KMS-11 (cell line): ENCODE measurements around the gene SPTBN1.
A peak's percentile ranks its signal among the peaks of the same experiment; 100 is the strongest.

Experiments
- H2AFZ ChIP-seq: fragments of 200-600 bp; sonication (generic); 2 replicates; pipeline ENCODE4 v1.6.1; 2016; ENCODE audit warnings: antibody characterized with exemption, mixed run types, low read depth
- H3K27ac ChIP-seq: fragments of 200-600 bp; sonication (generic); 2 replicates; pipeline ENCODE4 v1.6.1; 2016; ENCODE audit warnings: mild to moderate bottlenecking, mixed run types
- H3K27me3 ChIP-seq: fragments of 200-600 bp; sonication (generic); 2 replicates; pipeline ENCODE4 v1.6.1; 2017; ENCODE audit warnings: mild to moderate bottlenecking, low read depth, mixed run types, moderate library complexity; ENCODE audit not compliant: insufficient read depth
- H3K36me3 ChIP-seq: fragments of 200-600 bp; sonication (generic); 2 replicates; pipeline ENCODE4 v1.6.1; 2017; ENCODE audit warnings: mild to moderate bottlenecking, mixed run types; ENCODE audit not compliant: insufficient read depth
- H3K4me1 ChIP-seq: fragments of 200-600 bp; sonication (generic); 2 replicates; pipeline ENCODE4 v1.6.1; 2016; ENCODE audit warnings: mild to moderate bottlenecking, low read depth, mixed run types; ENCODE audit not compliant: poor library complexity, severe bottlenecking
- H3K4me2 ChIP-seq: fragments of 200-600 bp; sonication (generic); 2 replicates; pipeline ENCODE4 v1.7.0; 2016; ENCODE audit warnings: mild to moderate bottlenecking, mixed run types
- H3K4me3 ChIP-seq: fragments of 200-600 bp; sonication (generic); IDR thresholded peaks from 2 replicates; pipeline ENCODE4 v1.6.1; 2017; ENCODE audit warnings: low read depth, low read length, mixed read lengths; ENCODE audit not compliant: insufficient read depth
- H3K79me2 ChIP-seq: fragments of 200-600 bp; sonication (generic); 2 replicates; pipeline ENCODE4 v1.6.1; 2016; ENCODE audit warnings: low read depth, mixed run types; ENCODE audit not compliant: insufficient read depth
- H3K9ac ChIP-seq: fragments of 200-600 bp; sonication (generic); 2 replicates; pipeline ENCODE4 v1.6.1; 2016; ENCODE audit warnings: mild to moderate bottlenecking, mixed run types
- H4K20me1 ChIP-seq: fragments of 200-600 bp; sonication (generic); 2 replicates; pipeline ENCODE4 v1.6.1; 2016; ENCODE audit warnings: mild to moderate bottlenecking, mixed run types; ENCODE audit not compliant: insufficient read depth
- CTCF ChIP-seq: fragments of 200-600 bp; sonication (generic); conservative IDR thresholded peaks from 2 replicates; pipeline ENCODE4 v1.6.1; 2017; ENCODE audit warnings: low read depth, mild to moderate bottlenecking, antibody characterized with exemption, low read length, moderate library complexity, mixed read lengths

Gene SPTBN1

DNA sequence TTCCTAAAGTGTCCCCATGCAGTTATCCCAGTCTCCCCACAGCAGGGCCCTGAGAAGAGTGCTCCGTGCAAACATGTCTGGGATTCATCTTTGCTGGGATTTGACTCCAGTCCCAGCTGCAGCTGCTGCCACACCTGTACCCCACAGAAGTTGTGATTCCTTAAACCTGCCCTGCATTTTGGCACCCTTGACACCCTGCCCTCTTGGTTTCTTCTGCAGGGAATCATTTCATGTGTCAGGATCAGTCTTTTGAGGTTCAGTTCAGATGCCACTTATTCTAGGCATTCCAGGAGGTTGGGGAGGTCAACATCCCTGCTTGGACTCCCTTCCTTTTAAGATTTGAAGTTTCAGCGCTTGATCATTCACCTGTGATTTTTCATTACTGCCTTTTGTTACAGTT is 108.3 kb downstream of the SPTBN1 start:
- no peak overlapping the region for H2AFZ ChIP-seq
- TF ChIP-seq CTCF, result no peak
- peak overlapping the region; percentile 18; the same call in 1 of the 2 replicates for H3K4me2 ChIP-seq
- H3K4me1 ChIP-seq, result peaks cover 86% of the 10 kb centered on the region
- no peaks in the 10 kb centered on the region; the same call in 1 of the 2 replicates for H3K36me3 ChIP-seq
- H3K27ac ChIP-seq, result no peak overlapping the region
- no peak overlapping the region for H3K4me3 ChIP-seq
- H3K79me2 ChIP-seq, result peaks cover 98% of the 10 kb centered on the region
- no peak overlapping the region for H3K9ac ChIP-seq
- no peaks in the 10 kb centered on the region for H4K20me1 ChIP-seq
- H3K27me3 ChIP-seq, result no peaks in the 10 kb centered on the region

GRCh38 chr2:54565551-54565950 is 109.4 kb downstream of the SPTBN1 start:
- Histone ChIP-seq H3K27ac (peak overlapping the region; percentile 5; the same call in 1 of the 2 replicates), H2AFZ (no peak overlapping the region), H3K79me2 (peaks cover 95% of the 10 kb centered on the region), H3K4me2 (peak overlapping the region; percentile 18), H3K27me3 (no peaks in the 10 kb centered on the region), H3K4me1 (peaks cover 97% of the 10 kb centered on the region), H3K9ac (no peak overlapping the region), H3K4me3 (no peak overlapping the region), H3K36me3 (no peaks in the 10 kb centered on the region; the same call in 1 of the 2 replicates), H4K20me1 (no peaks in the 10 kb centered on the region)
- no peak for TF ChIP-seq CTCF

- Histone ChIP-seq H3K36me3 (no peaks in the 10 kb centered on the region; the same call in 1 of the 2 replicates), H3K27me3 (no peaks in the 10 kb centered on the region), H3K4me1 (peaks cover 99% of the 10 kb centered on the region), H3K79me2 (peaks cover 95% of the 10 kb centered on the region), H3K27ac (peak overlapping the region; percentile 19; the same call in 1 of the 2 replicates), H2AFZ (no peak overlapping the region), H3K4me2 (peak overlapping the region; percentile 27), H3K4me3 (no peak overlapping the region), H3K9ac (no peak overlapping the region), H4K20me1 (no peaks in the 10 kb centered on the region)
- no peak for TF ChIP-seq CTCF
Observed at GRCh38 chr2:54566896-54567295, 110.8 kb downstream of the SPTBN1 start.

DNA sequence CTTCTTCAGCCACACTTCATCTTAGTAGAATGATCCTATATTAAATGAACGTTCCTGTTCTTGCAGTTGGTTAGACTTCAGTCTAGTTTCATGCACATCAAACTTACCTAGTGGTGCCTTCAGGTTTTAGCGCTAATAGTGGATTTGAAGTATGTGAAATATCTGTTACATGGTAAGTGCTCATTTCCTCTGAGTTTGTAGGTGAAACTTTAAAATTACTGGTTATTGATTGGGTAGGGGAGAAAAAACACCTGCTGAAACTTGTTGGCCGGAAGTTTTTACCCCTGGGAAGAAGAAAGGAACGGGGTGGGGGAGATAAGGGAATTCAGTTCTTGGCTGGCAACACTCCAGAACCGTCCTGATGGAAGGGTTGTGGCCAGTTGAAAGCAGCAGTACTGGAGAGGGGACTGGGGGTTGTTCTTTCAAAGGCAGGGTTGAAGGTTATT is 112.8 kb downstream of the SPTBN1 start:
- H3K4me3 ChIP-seq, result no peak overlapping the region
- peak overlapping the region; percentile 93 for H3K27ac ChIP-seq
- no peaks in the 10 kb centered on the region; the same call in 1 of the 2 replicates for H3K36me3 ChIP-seq
- no peak overlapping the region for H2AFZ ChIP-seq
- no peaks in the 10 kb centered on the region for H3K27me3 ChIP-seq
- peaks cover 95% of the 10 kb centered on the region for H3K79me2 ChIP-seq
- peak overlapping the region; percentile 86 for H3K4me2 ChIP-seq
- TF ChIP-seq CTCF, result no peak
- H4K20me1 ChIP-seq, result no peaks in the 10 kb centered on the region
- peaks cover 100% of the 10 kb centered on the region for H3K4me1 ChIP-seq
- peak overlapping the region; percentile 64; the same call in 1 of the 2 replicates for H3K9ac ChIP-seq
